GM10248 (cell line): Measurements from ENCODE around the gene B3GNT4.

Experiments
- CTCF ChIA-PET: fragments of 300-600 bp; sonication (Branson Sonifier 250); formaldehyde crosslinking; extraction: SDS; loops from one replicate; lab custom pipeline; 2021; ENCODE audit warnings: antibody characterized with exemption; lab: Yijun Ruan, JAX
- POLR2A ChIA-PET: fragments of 350-650 bp; sonication (Branson Sonifier 250); formaldehyde crosslinking; extraction: SDS; loops from one replicate; lab custom pipeline; 2020; ENCODE audit warnings: antibody characterized with exemption; lab: Yijun Ruan, JAX
- DNase-seq: peaks from one replicate; pipeline ENCODE4 v3.0.0; 2012; ENCODE audit errors: extremely low spot score
- CTCF ChIP-seq: IDR thresholded peaks from 2 replicates; pipeline ENCODE4 v1.5.1; 2012; ENCODE audit warnings: mild to moderate bottlenecking, low read depth; ENCODE audit errors: extremely low read depth, missing control alignments, control extremely low read depth

Gene B3GNT4

DNA sequence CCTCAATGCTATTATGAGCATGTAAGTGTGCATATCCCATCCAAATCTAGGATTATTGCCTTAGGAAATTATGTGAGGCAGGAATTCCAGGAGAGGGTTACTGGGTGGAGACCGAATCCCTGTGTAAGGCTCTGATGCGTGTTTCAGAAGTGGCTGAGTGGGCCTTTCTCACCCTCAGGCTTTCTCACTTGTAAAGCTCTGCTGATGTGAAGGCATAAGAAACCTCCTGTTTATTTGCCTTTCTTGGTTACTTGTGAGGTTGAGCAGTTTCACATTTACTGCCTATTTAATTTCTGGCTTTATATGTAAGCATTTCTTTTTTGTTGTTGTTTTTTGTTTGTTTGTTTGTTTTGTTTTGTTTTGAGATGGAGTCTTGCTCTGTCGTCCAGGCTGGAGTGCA is 40.5 kb upstream of the B3GNT4 start:
- CTCF ChIA-PET, result no interaction called here
- no peak for DNase-seq
- no peak for TF ChIP-seq CTCF
- POLR2A ChIA-PET, result no interaction called here

DNA sequence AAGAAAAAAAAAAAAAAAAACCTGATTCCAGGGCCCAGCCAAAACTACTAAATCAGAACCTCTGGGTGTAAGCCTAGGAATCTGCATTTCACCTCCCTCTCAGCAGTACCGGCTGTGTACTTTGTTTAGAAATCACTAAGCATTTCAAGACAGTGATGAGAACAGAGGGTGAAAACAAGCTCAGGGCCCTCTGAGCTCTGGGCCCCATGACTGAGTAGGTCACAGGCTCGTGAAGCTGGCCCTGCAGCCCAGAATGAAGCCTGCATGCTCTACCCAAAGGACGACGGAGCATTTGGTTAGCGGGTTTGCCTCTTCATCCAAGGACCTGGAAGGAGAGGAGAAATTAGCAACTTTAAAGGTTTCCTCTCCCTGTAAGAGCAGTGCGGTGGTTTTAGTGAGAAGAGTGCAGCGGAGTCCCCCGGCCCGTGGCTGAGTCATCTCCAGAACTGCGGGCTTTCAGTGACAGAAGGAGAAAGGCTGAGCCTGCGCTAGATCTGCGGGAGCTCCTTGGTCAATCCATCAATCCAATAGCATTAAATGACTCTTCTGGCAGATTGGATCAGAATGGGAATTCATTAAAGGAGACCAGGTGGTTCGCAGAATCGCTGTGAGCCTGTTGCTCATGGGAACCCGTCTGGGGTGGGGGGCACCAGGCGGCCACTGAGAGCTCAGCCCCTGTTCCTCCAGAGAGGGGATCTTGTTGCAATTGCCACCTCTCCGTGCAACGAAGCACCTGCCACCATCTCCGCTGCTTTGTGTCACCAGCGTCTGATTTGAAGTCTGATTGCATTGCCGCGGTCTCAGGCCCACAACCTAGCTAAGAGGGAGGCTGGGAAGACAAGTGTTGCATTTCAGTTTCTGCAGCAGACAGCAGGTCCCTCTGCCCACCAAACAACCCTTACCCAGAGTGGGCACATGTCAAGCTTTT is 36.8 kb upstream of the B3GNT4 start:
- ChIA-PET POLR2A (interaction anchor here (0.7 kb wide), 2 partner anchors 113 to 668 kb away, joined by 5 to 6 read pairs; no protein-coding TSS in a partner anchor), CTCF (interaction anchor here (0.9 to 2.6 kb wide), 8 partner anchors 9 to 372 kb away, joined by 3 to 21 read pairs (median 4); partner anchors contain the start of gene LRRC43)
- no peak for TF ChIP-seq CTCF
- peak; percentile 68 for DNase-seq

DNA sequence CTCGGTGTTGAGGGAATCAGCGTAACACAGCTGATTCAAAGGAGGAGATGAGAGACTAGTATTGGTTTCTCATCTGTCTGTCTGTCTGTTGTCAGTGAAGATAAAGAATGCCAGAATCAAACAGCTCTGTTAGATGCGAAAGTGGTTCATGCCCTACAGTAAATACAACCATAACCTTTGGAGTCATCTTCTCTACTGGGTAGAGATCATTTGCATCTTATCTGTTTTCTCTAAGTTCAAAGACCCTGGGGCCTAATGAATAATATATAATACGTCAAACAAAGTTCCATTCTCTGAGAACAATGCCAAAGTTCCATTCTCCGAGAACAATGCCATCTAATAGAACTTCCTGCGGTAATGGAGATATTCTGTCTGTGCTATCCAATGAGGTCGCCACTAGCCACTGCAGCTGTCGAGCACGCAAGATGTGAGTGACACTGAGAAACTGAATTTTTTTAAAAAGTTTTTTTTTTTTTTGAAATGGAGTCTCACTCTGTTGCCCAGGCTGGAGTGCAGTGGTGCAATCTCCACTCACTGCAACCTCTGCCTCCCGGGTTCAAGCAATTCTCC is 36.1 kb upstream of the B3GNT4 start:
- no peak for DNase-seq
- TF ChIP-seq CTCF, result no peak
- ChIA-PET POLR2A (no interaction called here), CTCF (interaction anchor here (0.9 to 2.6 kb wide), 7 partner anchors 9 to 373 kb away, joined by 3 to 21 read pairs (median 4); partner anchors contain the start of gene LRRC43)

DNA sequence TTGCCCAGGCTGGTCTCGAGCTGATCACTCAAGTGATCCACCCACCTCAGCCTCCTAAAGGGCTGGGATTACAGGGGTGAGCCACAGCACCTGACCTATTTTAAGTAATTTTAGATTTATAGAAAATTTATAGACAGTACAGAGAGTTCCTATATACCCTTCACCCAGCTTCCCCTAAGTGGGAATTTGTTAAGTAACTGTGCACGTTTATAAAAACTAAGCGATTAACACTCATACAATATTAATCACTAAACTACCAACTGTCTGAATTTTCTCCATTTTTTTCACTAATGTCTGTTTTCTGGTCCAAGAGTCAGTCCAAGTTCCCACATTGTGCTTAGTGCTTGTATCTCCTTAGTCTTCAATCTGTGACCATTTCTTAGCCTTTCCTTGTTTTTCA is 35.0 kb upstream of the B3GNT4 start:
- CTCF ChIA-PET, result interaction anchor here (2.6 kb wide), 1 partner anchor 23 kb away, joined by 21 read pairs; no protein-coding TSS in a partner anchor
- POLR2A ChIA-PET, result no interaction called here
- DNase-seq, result no peak

GRCh38 chr12:122171399-122171798 is 32.1 kb upstream of the B3GNT4 start:
- DNase-seq, result no peak
- ChIA-PET CTCF (interaction anchor here (1.7 to 1.8 kb wide), 2 partner anchors 19 to 41 kb away, joined by 6 to 7 read pairs; no protein-coding TSS in a partner anchor), POLR2A (no interaction called here)
- TF ChIP-seq CTCF, result no peak

More for the DNA sequence above, 35.0 kb upstream of the B3GNT4 start:
- no peak for TF ChIP-seq CTCF

- ChIA-PET POLR2A (no interaction called here), CTCF (interaction anchor here (1.2 to 1.8 kb wide), 4 partner anchors 17 to 49 kb away, joined by 4 to 7 read pairs (median 6); no protein-coding TSS in a partner anchor)
- no peak for TF ChIP-seq CTCF
- DNase-seq, result no peak
Measured at GRCh38 chr12:122172262-122172939, 31.1 kb upstream of the B3GNT4 start.
